Endothelial cell of umbilical vein (primary cell): ENCODE results near the gene PSMC3. TPM values are rescaled to one million over a fixed set of nuclear protein-coding genes. Genes with fewer than 3 reads are reported as not detected.

Experiments
- BruUV-seq: library from RNA; stranded (reverse); fragments of 400-500 nt; replicated peaks from 2 replicates; lab custom pipeline; 2021; lab: Mats Ljungman, UMichigan
- CTCF ChIA-PET: fragments of 300-600, 350-600 bp; sonication (Branson Sonifier 250); formaldehyde crosslinking; loops from one replicate; lab custom pipeline; 2021; ENCODE audit warnings: antibody characterized with exemption, inconsistent platforms; lab: Charles Lee
- POLR2A ChIA-PET: fragments of 300-600, 350-600 bp; sonication (Branson Sonifier 250); formaldehyde crosslinking; loops from one replicate; lab custom pipeline; 2021; ENCODE audit warnings: antibody characterized with exemption, inconsistent platforms; lab: Charles Lee
- DNase-seq: peaks from one replicate; pipeline ENCODE4 v3.0.0-alpha.2; 2011; ENCODE audit warnings: low read depth, low spot score
- FAIRE-seq: peaks from 2 replicates; lab custom pipeline; 2011; peaks lifted over from hg19 to GRCh38; lab: Jason Lieb, UNC
- H2AFZ ChIP-seq: 2 replicates; pipeline ENCODE4 v1.6.0; 2012; ENCODE audit warnings: low read depth, low read length, control low read depth, inconsistent platforms
- H3K27ac ChIP-seq: 2 replicates; pipeline ENCODE4 v1.5.1; 2011; ENCODE audit warnings: low read depth, mild to moderate bottlenecking, control low read depth, low read length, moderate library complexity; ENCODE audit not compliant: insufficient read depth
- H3K27me3 ChIP-seq, 2 experiments: 2 replicates each; pipeline versions ENCODE4 v1.6.0 to v1.6.1; 2011; ENCODE audit warnings: low read length in 2 of 2, mixed read lengths in 1 of 2; ENCODE audit not compliant: control insufficient read depth in 2 of 2, insufficient read depth in 2 of 2
- H3K36me3 ChIP-seq, 2 experiments: 2 replicates in 1 of 2; 3 replicates in 1 of 2; pipeline ENCODE4 v1.5.1; 2011; ENCODE audit warnings: low read length in 2 of 2, mild to moderate bottlenecking in 1 of 2, moderate library complexity in 1 of 2; ENCODE audit not compliant: control insufficient read depth in 2 of 2, insufficient read depth in 2 of 2; ENCODE audit errors: extremely low read depth in 1 of 2
- H3K4me1 ChIP-seq: 3 replicates; pipeline ENCODE4 v1.5.1; 2011; ENCODE audit warnings: mild to moderate bottlenecking, low read length; ENCODE audit not compliant: control insufficient read depth, insufficient read depth; ENCODE audit errors: extremely low read depth
- H3K4me2 ChIP-seq: 2 replicates; pipeline ENCODE4 v1.6.1; 2011; ENCODE audit warnings: low read length, control low read depth, mixed read lengths; ENCODE audit not compliant: insufficient read depth
- H3K4me3 ChIP-seq, 3 experiments: fragments of 200-600 bp in 1 of 3; sonication (generic), shearing (Covaris generic) in 1 of 3; replicated peaks in 1 of 3; 2 replicates each; pipeline ENCODE4 v1.5.1; 2011 to 2016; ENCODE audit warnings: control low read depth in 3 of 3, low read length in 3 of 3, mild to moderate bottlenecking in 2 of 3, inconsistent platforms in 1 of 3, low read depth in 1 of 3, moderate library complexity in 1 of 3; ENCODE audit not compliant: insufficient read depth in 1 of 3
- H3K79me2 ChIP-seq: 2 replicates; pipeline ENCODE4 v1.6.0; 2012; ENCODE audit warnings: low read length, inconsistent platforms; ENCODE audit not compliant: control insufficient read depth, insufficient read depth
- H3K9ac ChIP-seq: replicated peaks from 2 replicates; pipeline ENCODE3; 2011; ENCODE audit warnings: low read length, control low read depth; ENCODE audit not compliant: insufficient read depth; ENCODE audit errors: extremely low read depth
- H3K9me1 ChIP-seq: replicated peaks from 3 replicates; pipeline ENCODE4 v1.6.0; 2011; ENCODE audit warnings: mild to moderate bottlenecking, low read length; ENCODE audit not compliant: control insufficient read depth, insufficient read depth; ENCODE audit errors: extremely low read depth
- H3K9me3 ChIP-seq: replicated peaks from 2 replicates; pipeline ENCODE4 v1.5.1; 2012; ENCODE audit warnings: low read length, inconsistent platforms; ENCODE audit not compliant: control insufficient read depth, insufficient read depth
- H4K20me1 ChIP-seq: replicated peaks from 2 replicates; pipeline ENCODE3; 2011; ENCODE audit warnings: mild to moderate bottlenecking, low read length; ENCODE audit not compliant: control insufficient read depth, insufficient read depth; ENCODE audit errors: extremely low read depth
- CTCF ChIP-seq, 2 donors: IDR thresholded peaks; 1 replicate in 1 of 2; 2 replicates in 1 of 2; pipeline ENCODE4 v1.5.1; 2011; ENCODE audit warnings: low read length in 2 of 2, mild to moderate bottlenecking in 2 of 2, moderate library complexity in 2 of 2, control low read depth in 1 of 2, inconsistent platforms in 1 of 2, low read depth in 1 of 2; ENCODE audit not compliant: insufficient read depth in 1 of 2; ENCODE audit errors: extremely low read depth in 1 of 2
- EZH2 ChIP-seq: IDR thresholded peaks from 2 replicates; pipeline ENCODE4 v1.6.1; 2012; ENCODE audit warnings: borderline replicate concordance, low read depth, mild to moderate bottlenecking, moderate library complexity, low read length, inconsistent platforms; ENCODE audit not compliant: severe bottlenecking
- FOS ChIP-seq: IDR thresholded peaks from 2 replicates; pipeline ENCODE4 v1.6.1; 2011; ENCODE audit warnings: mild to moderate bottlenecking, low read length, moderate library complexity, borderline replicate concordance; ENCODE audit not compliant: insufficient read depth
- GATA2 ChIP-seq: IDR thresholded peaks from 2 replicates; pipeline ENCODE4 v1.7.0; 2011; ENCODE audit warnings: low read depth, mild to moderate bottlenecking, moderate library complexity, mixed read lengths, low read length; ENCODE audit not compliant: insufficient read length, insufficient read depth
- JUN ChIP-seq: IDR thresholded peaks from 2 replicates; pipeline ENCODE4 v1.6.1; 2011; ENCODE audit warnings: borderline replicate concordance, low read depth; ENCODE audit not compliant: insufficient read length, insufficient read depth
- MAX ChIP-seq: IDR thresholded peaks from 2 replicates; pipeline ENCODE4 v1.6.1; 2011; ENCODE audit not compliant: insufficient read depth, insufficient read length
- MYC ChIP-seq: IDR thresholded peaks from one replicate; pipeline ENCODE4 v1.6.1; 2011; ENCODE audit warnings: mild to moderate bottlenecking, low read depth, low read length
- POLR2A ChIP-seq: IDR thresholded peaks from 2 replicates; pipeline ENCODE4 v1.6.1; 2012; ENCODE audit warnings: low read depth, mild to moderate bottlenecking, control low read depth, low read length
- POLR2AphosphoS5 ChIP-seq: IDR thresholded peaks from 2 replicates; pipeline ENCODE4 v1.6.1; 2012; ENCODE audit warnings: low read depth, mild to moderate bottlenecking, control low read depth, low read length, moderate library complexity; ENCODE audit not compliant: insufficient read depth
- dilution Hi-C: fragments of 300-500 bp; cut with MboI; formaldehyde crosslinking; loops from one replicate; pipeline ENCODE4 v1.15.0; 2019; ENCODE audit warnings: low sequenced_read_pairs; ENCODE audit not compliant: extremely low pct_ligation_motif_present
- intact Hi-C: fragments of 100-400 bp; cut with micrococcal nuclease; formaldehyde crosslinking; loops from one replicate; pipeline ENCODE4 v1.10.0; 2022
- polyA plus RNA-seq, 4 experiments: library from polyadenylated mRNA; depleted of rRNA in 3 of 4; stranded (reverse) in 3 of 4; unstranded in 1 of 4; fragments of >200 nt; gene quantifications; 2 replicates each; pipeline versions ENCODE4 v1.2.1 to v1.2.3, GENCODE V29; 2011 to 2012; ENCODE audit warnings: missing spikeins in 1 of 4
- total RNA-seq: library from RNA; stranded (reverse); gene quantifications from 2 replicates; pipeline ENCODE4 v1.2.3, GENCODE V29; 2021

PSMC3 gene
- total and polyA plus RNA-seq, 2 donors (not counting 3 experiments of a cell fraction or from before 2014, with no cell fraction given), result 179 to 203 TPM

DNA sequence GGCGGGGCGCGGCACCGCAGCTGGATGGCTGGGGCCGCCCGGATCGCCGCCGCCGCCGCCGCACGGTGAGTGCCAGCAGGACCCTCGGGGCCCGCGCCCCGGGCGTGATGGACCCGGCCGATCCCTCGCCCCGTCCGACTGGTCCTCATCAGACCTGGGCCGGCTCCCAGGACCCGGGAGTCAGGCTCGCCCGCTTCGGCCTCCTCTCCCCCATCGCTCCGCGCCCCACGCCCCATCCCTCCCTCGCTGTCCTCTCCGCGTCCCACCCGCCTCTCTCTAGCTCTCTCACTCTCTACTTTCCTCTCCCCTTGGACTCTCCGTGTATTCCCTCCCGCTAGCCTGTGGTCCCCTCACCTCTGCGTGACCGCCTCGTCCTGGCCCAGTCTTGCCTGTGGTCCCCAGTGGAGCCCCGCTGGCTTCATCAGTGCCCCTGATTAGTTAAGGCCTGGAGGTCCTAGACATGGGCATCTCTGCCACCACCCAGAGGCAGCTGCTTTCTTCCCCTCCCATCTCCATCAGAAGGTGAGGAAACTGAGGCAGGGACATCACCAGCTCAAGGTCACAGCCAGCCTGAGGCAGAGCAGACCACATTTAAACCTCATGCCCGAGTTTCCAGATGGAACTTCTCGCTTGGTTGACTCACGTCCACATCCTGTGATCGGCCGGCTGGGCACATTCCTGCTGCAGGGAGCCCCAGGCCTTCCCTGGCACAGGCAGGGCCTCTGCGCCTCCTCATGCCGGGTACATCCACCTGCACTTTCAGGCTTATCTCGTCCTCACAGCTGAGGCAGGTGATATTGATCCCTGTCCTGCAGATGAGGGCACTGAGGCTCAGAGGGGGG lies 17.4 kb downstream of the PSMC3 start:
- dilution Hi-C loops, result no loop called here

More for the DNA sequence above, 17.4 kb downstream of the PSMC3 start:
- H3K79me2 ChIP-seq, result peaks cover 25% of the 10 kb centered on the region
- peak; percentile 84 for DNase-seq
- BruUV-seq, result TSS peak; percentile 63
- H3K9ac ChIP-seq, result peak overlapping the region; percentile 94
- peak; percentile 93 for FAIRE-seq
- peaks cover 29% of the 10 kb centered on the region for H3K4me1 ChIP-seq
- peak overlapping the region; percentile 68 for H3K4me2 ChIP-seq
- H3K27me3 ChIP-seq, result no peaks in the 10 kb centered on the region
- H3K36me3 ChIP-seq, result peaks cover 5 to 17% of the 10 kb centered on the region in 2 experiments
- TF ChIP-seq FOS (peak; percentile 54), GATA2 (no peak), JUN (no peak), MYC (peak; percentile 59), POLR2A (no peak), CTCF (IDR thresholded peaks at IDR 0.05; ENCODE audit: extremely low read depth in 1 of 2, insufficient read depth in 1 of 2, low read depth in 1 of 2, low read length in 2 of 2) (no peak), POLR2AphosphoS5 (peak; percentile 65), MAX (no peak), EZH2 (no peak)
- H4K20me1 ChIP-seq, result no peaks in the 10 kb centered on the region
- ChIA-PET POLR2A (interaction anchor here (0.6 to 1.0 kb wide), 2 partner anchors 14 to 230 kb away, joined by 4 read pairs; no protein-coding TSS in a partner anchor), CTCF (interaction anchor here (1.0 to 7.4 kb wide), 5 partner anchors 9 to 54 kb away, joined by 3 to 148 read pairs (median 4); no protein-coding TSS in a partner anchor)
- no peaks in the 10 kb centered on the region for H3K9me3 ChIP-seq
- no peak overlapping the region for H2AFZ ChIP-seq
- no peaks in the 10 kb centered on the region for H3K9me1 ChIP-seq
- H3K4me3 ChIP-seq, result peak overlapping the region; percentile 46 to 91 (median 72)
- peak overlapping the region; percentile 90 for H3K27ac ChIP-seq
- intact Hi-C loops, result loop anchor here (1.0 to 5.0 kb wide), 8 partner anchors 15 to 232 kb away; partner anchors contain the start of gene CELF1
